CD14-positive monocyte (primary cell): ENCODE results near the gene TNNI2. TPM values are rescaled to one million over a fixed set of nuclear protein-coding genes. Genes with fewer than 3 reads are reported as not detected.
A peak's percentile ranks its signal among the peaks of the same experiment; 100 is the strongest.

Experiments used
- DNase-seq, 3 donors: peaks; one replicate each; pipeline ENCODE4 v3.0.0-alpha.2; 2011 to 2022
- H2AFZ ChIP-seq: 2 replicates; pipeline ENCODE4 v1.6.0; 2012; ENCODE audit warnings: mild to moderate bottlenecking, low read depth, low read length, inconsistent platforms; ENCODE audit not compliant: insufficient read depth, poor library complexity, severe bottlenecking
- H3K27ac ChIP-seq, 2 donors: 1 replicate in 1 of 2; 2 replicates in 1 of 2; pipeline ENCODE4 v1.5.1; 2012 to 2013; ENCODE audit warnings: low read length in 2 of 2, control low read depth in 1 of 2, inconsistent platforms in 1 of 2, low read depth in 1 of 2, mild to moderate bottlenecking in 1 of 2
- H3K27me3 ChIP-seq, 2 donors: one replicate each; pipeline versions ENCODE4 v1.6.0 to v1.6.1; 2011 to 2013; ENCODE audit warnings: low read length in 2 of 2; ENCODE audit not compliant: control insufficient read depth in 2 of 2, insufficient read depth in 2 of 2
- H3K36me3 ChIP-seq, 2 donors: replicated peaks in 1 of 2; 1 replicate in 1 of 2; 2 replicates in 1 of 2; pipeline versions ENCODE4 v1.5.1 to v1.6.1; 2012 to 2013; ENCODE audit warnings: low read length in 2 of 2, control low read depth in 1 of 2, inconsistent platforms in 1 of 2, mild to moderate bottlenecking in 1 of 2; ENCODE audit not compliant: insufficient read depth in 2 of 2, control insufficient read depth in 1 of 2
- H3K4me1 ChIP-seq, 2 donors: 1 replicate in 1 of 2; 2 replicates in 1 of 2; pipeline versions ENCODE4 v1.5.1 to v1.6.1; 2012 to 2013; ENCODE audit warnings: low read length in 2 of 2, control low read depth in 1 of 2, inconsistent platforms in 1 of 2, mild to moderate bottlenecking in 1 of 2, moderate library complexity in 1 of 2; ENCODE audit not compliant: insufficient read depth in 2 of 2, control insufficient read depth in 1 of 2
- H3K4me2 ChIP-seq: replicated peaks from 2 replicates; pipeline ENCODE3; 2012; ENCODE audit warnings: low read length, moderate library complexity, mild to moderate bottlenecking; ENCODE audit not compliant: poor library complexity, severe bottlenecking; ENCODE audit errors: extremely low read depth
- H3K4me3 ChIP-seq, 3 experiments: fragments of 200-600 bp in 1 of 3; sonication (generic) in 1 of 3; replicated peaks in 1 of 3; 1 replicate in 2 of 3; 2 replicates in 1 of 3; pipeline ENCODE4 v1.5.1; 2011 to 2013; ENCODE audit warnings: low read length in 3 of 3, mild to moderate bottlenecking in 3 of 3, control low read depth in 2 of 3, low read depth in 2 of 3, inconsistent platforms in 1 of 3, moderate library complexity in 1 of 3
- H3K79me2 ChIP-seq: 2 replicates; pipeline ENCODE4 v1.6.0; 2012; ENCODE audit warnings: mild to moderate bottlenecking, control low read depth, inconsistent platforms, low read length, moderate library complexity; ENCODE audit not compliant: insufficient read depth
- H3K9ac ChIP-seq: 2 replicates; pipeline ENCODE4 v1.6.0; 2017; ENCODE audit warnings: low read length, mild to moderate bottlenecking; ENCODE audit not compliant: insufficient read depth, poor library complexity, severe bottlenecking
- H3K9me3 ChIP-seq, 2 donors: replicated peaks in 1 of 2; 1 replicate in 1 of 2; 2 replicates in 1 of 2; pipeline versions ENCODE4 v1.5.1 to v1.6.1; 2012 to 2013; ENCODE audit warnings: low read length in 2 of 2, control low read depth in 1 of 2; ENCODE audit not compliant: control insufficient read depth in 1 of 2, insufficient read depth in 1 of 2
- H4K20me1 ChIP-seq: 2 replicates; pipeline ENCODE4 v1.6.0; 2012; ENCODE audit warnings: mild to moderate bottlenecking, low read length, control low read depth, moderate library complexity; ENCODE audit not compliant: insufficient read depth
- H3K27ac Mint-ChIP-seq, 7 donors: one replicate each; pipeline ENCODE4 v1.8.0; 2020; ENCODE audit warnings: mild to moderate bottlenecking in 7 of 7, mixed read lengths in 7 of 7, moderate library complexity in 6 of 7, inconsistent platforms in 2 of 7
- H3K27me3 Mint-ChIP-seq, 3 donors: one replicate each; pipeline ENCODE4 v1.8.0; 2021 to 2022; ENCODE audit warnings: low read depth in 3 of 3, mild to moderate bottlenecking in 3 of 3, mixed read lengths in 3 of 3, moderate library complexity in 3 of 3, inconsistent platforms in 1 of 3
- H3K36me3 Mint-ChIP-seq, 2 donors: one replicate each; pipeline ENCODE4 v1.8.0; 2020; ENCODE audit warnings: mixed read lengths in 2 of 2, inconsistent platforms in 1 of 2, mild to moderate bottlenecking in 1 of 2
- H3K4me1 Mint-ChIP-seq: one replicate; pipeline ENCODE4 v1.8.0; 2020; ENCODE audit warnings: mild to moderate bottlenecking, mixed read lengths
- H3K4me3 Mint-ChIP-seq, 2 donors: one replicate each; pipeline ENCODE4 v1.8.0; 2020; ENCODE audit warnings: mild to moderate bottlenecking in 2 of 2, mixed read lengths in 2 of 2, moderate library complexity in 1 of 2
- H3K9me3 Mint-ChIP-seq, 7 donors: one replicate each; pipeline ENCODE4 v1.8.0; 2020 to 2022; ENCODE audit warnings: mixed read lengths in 7 of 7, mild to moderate bottlenecking in 6 of 7, moderate library complexity in 6 of 7, inconsistent platforms in 2 of 7
- CTCF ChIP-seq: fragments of 200-600 bp; IDR thresholded peaks from one replicate; pipeline ENCODE4 v1.8.0; 2022; ENCODE audit warnings: antibody characterized with exemption, mild to moderate bottlenecking
- WGBS: methylation state at CpG from one replicate; pipeline ENCODE4 v1.1.5; 2013; ENCODE audit warnings: missing lambda C conversion rate; ENCODE audit not compliant: insufficient coverage; 5-methylcytosine and 5-hydroxymethylcytosine counted together
- intact Hi-C, 2 donors: fragments of 100-400 bp; cut with micrococcal nuclease; formaldehyde crosslinking; loops; one replicate each; pipeline versions ENCODE4 v1.15.0 to v1.15.1; 2023
- polyA plus RNA-seq, 3 donors: library from polyadenylated mRNA; depleted of rRNA in 1 of 3; unstranded in 2 of 3; stranded (reverse) in 1 of 3; fragments of 300-500 nt in 2 of 3; fragments of >200 nt in 1 of 3; fragmentation: Illumina TruSeq in 2 of 3; gene quantifications; 1 replicate in 2 of 3; 2 replicates in 1 of 3; pipeline ENCODE4 v1.2.3, GENCODE V29; 2012 to 2021

TNNI2 gene
- polyA plus RNA-seq, 3 donors, result 11.4 to 45.8 (median 11.7) TPM

GRCh38 chr11:1817511-1817910 lies 21.3 kb upstream of the TNNI2 start:
- Mint-ChIP-seq H3K4me3 (peak overlapping the region in 1 of 2 donors; percentile 64), H3K36me3 (peaks cover 3 to 8% of the 10 kb centered on the region in 2 donors), H3K27ac (no peak overlapping the region), H3K9me3 (peaks cover 15 to 51% (median 43%) of the 10 kb centered on the region in 7 donors), H3K27me3 (peaks cover 92 to 96% (median 95%) of the 10 kb centered on the region in 3 donors), H3K4me1 (peaks cover 4% of the 10 kb centered on the region)
- WGBS, result no CpG with 5 or more reads among the region's 1 CpG
- H2AFZ ChIP-seq, result no peak overlapping the region
- H4K20me1 ChIP-seq, result no peaks in the 10 kb centered on the region
- peaks cover 30 to 93% of the 10 kb centered on the region in 2 donors for H3K27me3 ChIP-seq
- H3K36me3 ChIP-seq, result no peaks in the 10 kb centered on the region
- peaks cover 29 to 38% of the 10 kb centered on the region in 2 donors for H3K9me3 ChIP-seq
- no peak overlapping the region for H3K4me2 ChIP-seq
- no peak overlapping the region for H3K4me3 ChIP-seq
- DNase-seq, result no peak
- no peak for TF ChIP-seq CTCF
- H3K79me2 ChIP-seq, result no peaks in the 10 kb centered on the region
- H3K4me1 ChIP-seq, result no peaks in the 10 kb centered on the region
- H3K27ac ChIP-seq, result no peak overlapping the region
- no peak overlapping the region for H3K9ac ChIP-seq
- intact Hi-C loops, result no loop called here

GRCh38 chr11:1819074-1819473 lies 19.7 kb upstream of the TNNI2 start:
- Mint-ChIP-seq H3K4me1 (peaks cover 2% of the 10 kb centered on the region), H3K27me3 (peaks cover 80 to 93% (median 85%) of the 10 kb centered on the region in 3 donors), H3K9me3 (peaks cover 15 to 42% (median 37%) of the 10 kb centered on the region in 7 donors), H3K27ac (no peak overlapping the region), H3K36me3 (peaks cover 3% of the 10 kb centered on the region in 2 donors), H3K4me3 (peak overlapping the region in 1 of 2 donors; percentile 35)
- H3K27me3 ChIP-seq, result peaks cover 22 to 80% of the 10 kb centered on the region in 2 donors
- DNase-seq, result no peak
- H2AFZ ChIP-seq, result no peak overlapping the region
- TF ChIP-seq CTCF, result no peak
- H3K4me2 ChIP-seq, result no peak overlapping the region
- no peaks in the 10 kb centered on the region for H3K79me2 ChIP-seq
- intact Hi-C loops, result no loop called here
- H3K4me3 ChIP-seq, result no peak overlapping the region
- 100% methylated on average over 3 of the region's 3 CpGs for WGBS
- peaks cover 25 to 33% of the 10 kb centered on the region in 2 donors for H3K9me3 ChIP-seq
- H3K36me3 ChIP-seq, result no peaks in the 10 kb centered on the region
- H4K20me1 ChIP-seq, result no peaks in the 10 kb centered on the region
- no peak overlapping the region for H3K27ac ChIP-seq
- no peak overlapping the region for H3K9ac ChIP-seq
- H3K4me1 ChIP-seq, result no peaks in the 10 kb centered on the region
